ENCODE measurements around the gene ZNF492.

- TF ChIP-seq EZH2phosphoT487 (IDR thresholded peaks at IDR 0.05; ENCODE audit: low read depth) (no peak), CTCF (IDR thresholded peaks at IDR 0.05; ENCODE audit: low read depth, low read length) (no peak)
These were observed 11.0 kb upstream of the ZNF492 start for GRCh38 chr19:22622901-22623840.

Data from OCI-LY3 (cell line).